Measurements from ENCODE around the gene MAP4.
A peak's percentile ranks its signal among the peaks of the same experiment; 100 is the strongest.

Gene MAP4

DNA sequence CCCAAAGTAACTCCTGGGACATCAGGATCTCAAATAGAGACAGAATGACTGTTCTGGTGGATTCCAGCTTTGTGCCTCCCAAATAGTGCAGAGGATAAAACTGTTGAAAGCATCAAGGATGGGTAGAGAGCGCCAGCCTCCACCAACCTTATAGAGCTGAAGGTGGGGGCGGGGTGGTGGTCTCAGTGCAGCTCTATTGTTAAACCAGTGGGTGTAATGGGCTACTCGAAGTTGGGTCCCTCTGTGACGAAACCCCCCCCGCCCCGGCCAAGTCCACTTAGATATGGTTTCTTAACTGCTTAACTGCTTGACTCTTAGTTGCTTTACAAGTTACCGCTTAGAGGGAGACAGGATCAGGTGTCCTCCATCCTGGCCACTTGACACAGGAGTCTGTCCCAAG lies 190.6 kb downstream of the MAP4 start:
- no peak for DNase-seq

DNA sequence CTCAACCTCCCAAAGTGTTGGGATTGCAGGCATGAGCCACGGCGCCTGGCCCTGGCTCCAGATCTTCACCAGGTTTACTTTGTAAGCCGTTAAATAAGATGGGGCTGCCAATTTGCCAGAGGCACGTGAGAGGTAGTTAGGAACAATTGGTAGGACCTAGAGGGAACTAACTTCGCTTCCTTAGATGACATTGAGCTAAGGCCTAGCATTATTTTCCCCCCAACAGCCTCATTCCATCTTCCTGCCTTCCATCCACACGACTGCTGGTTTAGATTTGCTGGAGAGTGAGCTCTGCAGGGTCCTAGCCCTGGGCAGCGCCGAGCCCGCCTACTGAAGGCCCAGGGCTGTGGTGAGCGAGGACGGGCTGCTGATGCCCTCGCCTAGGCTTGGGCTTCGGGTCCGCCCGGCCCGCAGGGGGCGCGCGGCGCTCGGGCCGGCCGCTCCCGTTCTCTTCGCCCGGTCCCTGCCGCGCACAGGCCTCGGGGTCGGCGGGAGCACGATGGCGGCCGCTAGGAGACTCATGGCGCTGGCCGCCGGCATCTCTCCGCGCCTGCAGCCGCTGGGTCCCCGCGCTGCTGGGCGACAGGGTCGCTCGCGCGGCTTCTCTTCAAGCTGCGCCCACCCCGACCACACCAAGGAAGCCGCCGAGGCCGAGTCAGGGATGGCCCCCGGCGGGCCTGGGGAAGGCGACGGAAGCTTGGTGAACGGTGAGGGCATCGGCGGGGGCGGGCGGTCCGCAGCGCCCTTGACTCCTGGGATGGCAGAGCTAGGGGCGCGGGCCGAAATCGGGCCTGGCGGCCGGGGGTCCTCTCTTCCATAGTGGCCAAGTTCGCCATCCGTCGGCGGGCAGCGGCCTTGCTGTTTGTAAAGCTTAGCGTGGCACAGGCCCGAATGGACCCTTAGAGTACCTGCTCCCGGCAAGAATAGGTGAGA lies 191.4 kb downstream of the MAP4 start:
- peak; percentile 89 for DNase-seq

DNA sequence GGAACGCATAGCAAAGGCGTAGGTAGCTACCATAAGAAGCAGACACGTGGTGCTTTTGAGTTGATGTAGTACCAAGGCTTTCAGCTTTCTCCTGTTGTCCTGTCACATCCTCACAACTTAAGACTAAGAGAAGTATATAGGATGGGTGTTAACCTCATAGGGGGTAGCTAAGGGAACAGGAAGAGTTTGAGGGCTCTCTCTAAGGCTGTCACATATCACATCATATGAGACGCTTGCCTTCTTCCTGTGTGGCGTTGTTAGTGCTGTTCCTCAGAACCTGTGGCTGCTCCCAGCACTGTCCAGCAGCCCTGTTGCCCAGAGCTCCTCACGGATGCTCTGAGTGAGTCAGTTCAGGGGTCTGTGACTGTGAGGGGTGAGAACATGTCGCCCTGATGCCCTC lies 198.6 kb downstream of the MAP4 start:
- DNase-seq: no peak

DNA sequence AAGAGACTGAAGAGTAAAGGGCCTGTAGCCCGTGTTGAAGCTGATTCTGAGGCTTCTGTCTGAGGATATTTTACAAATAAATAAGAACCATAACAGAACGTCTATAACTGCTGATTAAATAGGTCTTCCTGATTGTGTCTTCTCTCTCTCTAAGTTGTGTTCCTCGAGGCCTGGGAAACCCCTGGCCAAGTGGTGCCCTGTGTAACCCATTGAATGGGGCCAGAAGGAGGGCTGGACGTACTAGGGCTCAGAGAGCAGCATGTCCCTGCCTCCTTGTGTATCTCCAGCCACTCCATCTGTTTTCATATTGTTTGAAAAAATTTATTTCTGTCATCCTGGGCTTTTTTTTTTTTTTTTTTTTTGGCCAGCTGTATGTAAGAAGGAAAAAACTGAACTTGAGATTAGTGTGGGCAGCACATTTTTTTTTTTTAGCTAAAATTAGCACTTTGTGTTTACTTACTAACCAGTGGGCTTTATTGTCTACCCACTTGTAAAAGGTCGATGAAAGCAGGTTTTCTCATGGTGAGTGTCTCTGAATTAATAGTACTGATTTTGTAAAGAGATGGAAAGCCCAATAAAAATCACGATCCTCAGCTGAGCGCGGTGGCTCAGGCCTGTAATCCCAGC lies 202.6 kb downstream of the MAP4 start:
- DNase-seq: no peak

DNA sequence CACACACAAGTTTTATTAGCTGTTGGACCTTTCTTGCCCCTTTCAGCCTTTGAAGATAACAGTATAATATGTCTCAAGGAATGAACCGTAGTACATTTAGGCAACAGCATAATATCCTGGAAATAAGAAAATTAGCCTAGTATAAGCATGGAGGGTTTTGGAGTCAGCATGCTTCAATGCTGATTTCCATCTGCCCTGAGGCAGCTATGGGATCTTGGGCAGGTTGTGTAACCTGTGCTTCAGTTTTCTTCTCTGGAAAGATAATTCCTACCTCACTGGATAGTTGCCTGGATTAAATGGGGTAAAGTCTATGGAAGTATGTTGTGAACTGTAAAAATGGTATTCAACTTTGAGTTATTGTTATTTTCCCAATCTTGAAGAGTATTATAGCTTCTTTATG lies 211.6 kb downstream of the MAP4 start:
- no peak for DNase-seq

DNA sequence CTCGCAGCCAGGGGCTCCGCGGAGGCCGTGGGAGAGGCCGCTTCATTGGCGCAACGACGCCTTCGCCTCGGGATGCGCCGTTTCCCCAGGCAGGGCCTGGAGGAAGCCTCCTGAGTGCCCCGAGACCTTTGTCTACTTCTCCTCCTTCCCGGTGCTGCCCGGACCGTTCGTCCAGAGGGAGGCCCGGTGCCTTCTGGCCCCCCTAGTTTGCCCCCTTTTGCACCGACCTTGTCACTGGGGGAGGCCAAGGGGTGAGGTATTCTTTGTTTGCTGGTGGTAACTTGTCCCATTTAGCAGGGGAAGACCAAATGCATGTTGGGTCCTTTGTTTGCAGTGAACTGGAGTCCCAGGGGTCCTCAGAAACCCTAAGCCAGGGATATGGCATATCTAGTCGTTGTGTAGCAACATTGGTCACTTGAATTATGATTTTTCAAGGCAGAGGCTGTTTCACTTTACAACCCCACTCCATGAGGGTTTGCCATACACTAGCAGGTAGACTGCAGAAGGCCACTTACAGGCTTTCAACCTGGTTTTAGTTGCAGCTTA lies 212.7 kb downstream of the MAP4 start:
- DNase-seq: no peak

DNA sequence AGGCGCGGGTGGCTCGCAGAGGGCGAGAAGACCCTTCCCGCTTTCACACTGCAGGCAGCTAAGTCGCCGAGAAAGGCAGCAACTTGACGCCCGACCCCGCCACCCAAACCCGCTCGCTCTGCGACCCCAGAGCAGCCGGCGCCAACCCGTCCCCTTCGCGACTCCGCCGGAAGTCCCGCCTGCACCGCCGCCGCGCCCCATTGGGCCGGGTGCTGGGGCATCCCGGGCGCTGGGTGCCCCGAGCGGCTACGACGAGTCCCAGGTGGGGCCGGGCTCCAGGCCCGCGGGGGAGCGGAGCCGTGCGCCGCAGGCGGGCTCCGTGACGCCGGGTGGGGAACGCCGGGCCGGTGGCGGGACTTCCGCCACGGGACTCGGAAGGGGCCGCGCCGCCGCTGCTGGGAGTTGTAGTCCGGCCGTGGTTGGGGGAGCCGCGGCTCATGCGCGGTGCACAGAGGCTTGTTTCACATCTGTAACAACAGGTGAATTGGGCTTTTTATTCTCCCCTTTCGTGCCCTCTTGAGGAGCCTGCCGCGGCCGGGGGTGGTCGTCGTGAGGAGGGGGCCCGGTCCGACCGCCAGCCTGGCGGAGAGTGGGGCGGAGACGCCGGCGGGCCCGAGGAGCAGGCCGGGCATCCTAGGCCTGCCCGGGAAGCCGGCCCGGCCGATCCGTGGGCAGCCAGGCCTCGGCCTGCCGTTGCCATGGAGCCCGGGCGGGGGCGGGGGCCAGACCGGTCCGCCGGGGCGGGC lies 213.3 kb downstream of the MAP4 start, which contains the start of gene DHX30:
Gene DHX30, plus strand, starts transcription at position 405 of the 746 bp plus-strand sequence. CDS start 7,546 bp downstream, outside the sequence.
- DNase-seq: peak; percentile 91

Measured in activated CD4-positive, alpha-beta T cell treated with anti-CD3 and anti-CD28 coated beads, Interleukin-2, Interleukin-6, amounts not matched to agents 100 ng/mL and 50 ng/mL, durations not matched to agents 16 hours and 8 hours (primary cell).